Globus pallidus (tissue), 1 donor: ENCODE results near the gene RXYLT1.
"Not testable (repeated sequence)": the region's sequence is repeated elsewhere in the genome, so short reads cannot be mapped to it uniquely, and the experiment has no call there.

Experiments
- DNase-seq: peaks from one replicate; pipeline ENCODE4 v3.0.0-alpha.2; 2015; ENCODE audit warnings: low spot score

RXYLT1 gene

GRCh38 chr12:63779498-63780481 is at the start of gene RXYLT1:
RXYLT1 (plus strand) TSS chr12:63779909; CDS start chr12:63779961, 52 bp downstream.
- peak; percentile 85 for DNase-seq

- DNase-seq = not testable (repeated sequence)
Measured at GRCh38 chr12:63732779-63733178, 46.9 kb upstream of the RXYLT1 start.

GRCh38 chr12:63733585-63733984 is 46.1 kb upstream of the RXYLT1 start:
- DNase-seq = not testable (repeated sequence)

- DNase-seq = not testable (repeated sequence)
Measured at GRCh38 chr12:63740551-63740950, 39.2 kb upstream of the RXYLT1 start.

GRCh38 chr12:63741431-63741830 is 38.3 kb upstream of the RXYLT1 start:
- DNase-seq = not testable (repeated sequence)

- DNase-seq = not testable (repeated sequence)
Measured at GRCh38 chr12:63744110-63744509, 35.6 kb upstream of the RXYLT1 start.

GRCh38 chr12:63746470-63746869 is 33.2 kb upstream of the RXYLT1 start:
- DNase-seq = not testable (repeated sequence)

- not testable (repeated sequence) for DNase-seq
Measured at GRCh38 chr12:63747136-63747535, 32.6 kb upstream of the RXYLT1 start.

GRCh38 chr12:63747553-63747952 is 32.2 kb upstream of the RXYLT1 start:
- no peak for DNase-seq

GRCh38 chr12:63752283-63752682 is 27.4 kb upstream of the RXYLT1 start:
- no peak for DNase-seq

GRCh38 chr12:63752841-63753240 is 26.9 kb upstream of the RXYLT1 start:
- no peak for DNase-seq

- DNase-seq = no peak
Measured at GRCh38 chr12:63753743-63754142, 26.0 kb upstream of the RXYLT1 start.

- DNase-seq = no peak
Measured at GRCh38 chr12:63764481-63764880, 15.2 kb upstream of the RXYLT1 start.

GRCh38 chr12:63766498-63766897 is 13.2 kb upstream of the RXYLT1 start:
- no peak for DNase-seq

GRCh38 chr12:63770375-63770774 is 9.3 kb upstream of the RXYLT1 start:
- no peak for DNase-seq

GRCh38 chr12:63777340-63777739 is 2.4 kb upstream of the RXYLT1 start:
- no peak for DNase-seq

- peak; percentile 10 for DNase-seq
Measured at GRCh38 chr12:63782466-63782865, 2.8 kb downstream of the RXYLT1 start.

GRCh38 chr12:63787306-63787705 is 7.6 kb downstream of the RXYLT1 start:
- no peak for DNase-seq

GRCh38 chr12:63790608-63790945 is 10.9 kb downstream of the RXYLT1 start:
- DNase-seq = no peak

GRCh38 chr12:63792338-63792737 is 12.6 kb downstream of the RXYLT1 start:
- no peak for DNase-seq

- DNase-seq = no peak
Measured at GRCh38 chr12:63795032-63795687, 15.5 kb downstream of the RXYLT1 start.

- DNase-seq = no peak
Measured at GRCh38 chr12:63795944-63796343, 16.2 kb downstream of the RXYLT1 start.

GRCh38 chr12:63802012-63802608 is 22.4 kb downstream of the RXYLT1 start:
- DNase-seq = peak; percentile 65
